HCT116 (cell line): ENCODE data around the gene SLC39A10. TPM values are rescaled to one million over a fixed set of nuclear protein-coding genes. Genes with fewer than 3 reads are reported as not detected.

Source experiments
- ATAC-seq: fragments of 200-7000 bp; cut with Tn5 transposase; 2 replicates; pipeline ENCODE4 v1.9.1; 2020; ENCODE audit warnings: mild to moderate bottlenecking, moderate library complexity
- BruUV-seq: library from RNA; stranded (reverse); fragments of 400-500 nt; replicated peaks from 2 replicates; lab custom pipeline; 2021; lab: Mats Ljungman, UMichigan
- CTCF ChIA-PET: fragments of 300-600 bp; sonication (Branson Sonifier 250); formaldehyde crosslinking; loops from one replicate; lab custom pipeline; 2021; ENCODE audit warnings: antibody characterized with exemption; lab: Charles Lee
- POLR2A ChIA-PET: fragments of 300-600, 350-600 bp; sonication (Branson Sonifier 250); formaldehyde crosslinking; loops from one replicate; lab custom pipeline; 2021; ENCODE audit warnings: antibody characterized with exemption; lab: Charles Lee
- RAD21 ChIA-PET, 2 experiments: fragments of 300-600 bp; sonication (Branson Sonifier 250); formaldehyde crosslinking; loops; one replicate each; lab custom pipeline; 2023; ENCODE audit warnings: low total read pairs in 2 of 2; ENCODE audit not compliant: uncharacterized antibody in 2 of 2, unreplicated experiment in 2 of 2, low non-redundant PET in 1 of 2; lab: Charles Lee
- DNase-seq: peaks from one replicate; pipeline ENCODE4 v3.0.0-alpha.2; 2010; ENCODE audit warnings: low read depth, low spot score
- H2AFZ ChIP-seq: fragments of 200-600 bp; shearing (Covaris generic), sonication (generic); 2 replicates; pipeline ENCODE4 v1.6.1; 2017; ENCODE audit warnings: low read depth, mixed run types, mixed read lengths, antibody characterized with exemption, low read length; ENCODE audit not compliant: poor library complexity, severe bottlenecking
- H3K27ac ChIP-seq: 2 replicates; pipeline ENCODE4 v1.5.1; 2012; ENCODE audit warnings: low read depth, low read length
- H3K27me3 ChIP-seq: fragments of 200-600 bp; sonication (generic); 2 replicates; pipeline ENCODE4 v1.6.1; 2016; ENCODE audit warnings: mixed run types, low read length, mixed read lengths; ENCODE audit not compliant: insufficient read depth
- H3K36me3 ChIP-seq, 2 experiments: fragments of 200-500 bp in 1 of 2; fragments of 200-600 bp in 1 of 2; sonication (Bioruptor generic) in 1 of 2; sonication (generic) in 1 of 2; 2 replicates each; pipeline versions ENCODE4 v1.5.1 to v1.6.1; 2014 to 2016; ENCODE audit warnings: low read length in 2 of 2, inconsistent platforms in 1 of 2, mixed read lengths in 1 of 2, mixed run types in 1 of 2; ENCODE audit not compliant: insufficient read depth in 2 of 2, control insufficient read depth in 1 of 2
- H3K4me1 ChIP-seq, 2 experiments: fragments of 200-600 bp in 1 of 2; sonication (generic) in 1 of 2; 2 replicates each; pipeline versions ENCODE4 v1.5.1 to v1.6.1; 2012 to 2017; ENCODE audit warnings: low read length in 2 of 2, inconsistent platforms in 1 of 2, mild to moderate bottlenecking in 1 of 2, mixed read lengths in 1 of 2, mixed run types in 1 of 2, moderate library complexity in 1 of 2; ENCODE audit not compliant: insufficient read depth in 2 of 2, control insufficient read depth in 1 of 2
- H3K4me2 ChIP-seq: fragments of 200-600 bp; sonication (generic); 2 replicates; pipeline ENCODE4 v1.6.1; 2017; ENCODE audit warnings: mixed run types, low read length, mixed read lengths
- H3K4me3 ChIP-seq, 2 experiments: fragments of 200-600 bp in 1 of 2; sonication (generic) in 1 of 2; replicated peaks in 1 of 2; 2 replicates each; pipeline ENCODE4 v1.5.1; 2011 to 2016; ENCODE audit warnings: low read length in 2 of 2, control low read depth in 1 of 2, low read depth in 1 of 2, mild to moderate bottlenecking in 1 of 2, mixed read lengths in 1 of 2, mixed run types in 1 of 2
- H3K79me2 ChIP-seq: fragments of 200-600 bp; sonication (generic); 2 replicates; pipeline ENCODE4 v1.6.1; 2017; ENCODE audit warnings: mild to moderate bottlenecking, mixed run types, low read length, moderate library complexity, mixed read lengths; ENCODE audit not compliant: insufficient read depth
- H3K9ac ChIP-seq: fragments of 200-600 bp; sonication (generic); 2 replicates; pipeline ENCODE4 v1.6.1; 2016; ENCODE audit warnings: low read length, mixed read lengths
- H3K9me2 ChIP-seq: fragments of 200-600 bp; sonication (generic), shearing (Covaris generic); 2 replicates; pipeline ENCODE4 v1.6.1; 2017; ENCODE audit warnings: mixed run types, mild to moderate bottlenecking, moderate library complexity; ENCODE audit not compliant: insufficient read depth
- H3K9me3 ChIP-seq, 2 experiments: fragments of 200-500 bp in 1 of 2; fragments of 200-600 bp in 1 of 2; sonication (Bioruptor generic) in 1 of 2; sonication (generic) in 1 of 2; 2 replicates each; pipeline ENCODE4 v1.6.1; 2014 to 2017; ENCODE audit warnings: low read length in 2 of 2, mixed read lengths in 2 of 2, inconsistent platforms in 1 of 2, low read depth in 1 of 2, mild to moderate bottlenecking in 1 of 2, mixed run types in 1 of 2, moderate library complexity in 1 of 2; ENCODE audit not compliant: control insufficient read depth in 1 of 2, insufficient read depth in 1 of 2
- H4K20me1 ChIP-seq: fragments of 200-600 bp; sonication (generic), shearing (Covaris generic); 2 replicates; pipeline ENCODE4 v1.6.1; 2017; ENCODE audit warnings: mixed run types, mild to moderate bottlenecking, moderate library complexity; ENCODE audit not compliant: insufficient read depth
- ATF3 ChIP-seq: IDR thresholded peaks from 2 replicates; pipeline ENCODE4 v1.6.1; 2012
- EZH2 ChIP-seq: fragments of 200-600 bp; sonication (generic); IDR thresholded peaks from 2 replicates; pipeline ENCODE4 v1.6.1; 2017; ENCODE audit warnings: antibody characterized with exemption, mixed run types
- JUND ChIP-seq: IDR thresholded peaks from 2 replicates; pipeline ENCODE4 v1.6.1; 2012
- POLR2A ChIP-seq: IDR thresholded peaks from 2 replicates; pipeline ENCODE4 v1.7.0; 2011; ENCODE audit warnings: borderline replicate concordance; ENCODE audit not compliant: insufficient read depth, insufficient read length; ENCODE audit errors: extremely low read depth
- POLR2AphosphoS5 ChIP-seq: IDR thresholded peaks from 2 replicates; pipeline ENCODE4 v1.6.1; 2011; ENCODE audit warnings: mild to moderate bottlenecking, low read depth, low read length, moderate library complexity
- RAD21 ChIP-seq: IDR thresholded peaks from 2 replicates; pipeline ENCODE4 v1.6.1; 2012; ENCODE audit warnings: low read depth, mild to moderate bottlenecking
- REST ChIP-seq: IDR thresholded peaks from 2 replicates; pipeline ENCODE4 v1.6.1; 2012; ENCODE audit warnings: low read depth
- SIN3A ChIP-seq: IDR thresholded peaks from 2 replicates; pipeline ENCODE4 v1.6.1; 2012; ENCODE audit warnings: low read depth
- SP1 ChIP-seq: IDR thresholded peaks from 2 replicates; pipeline ENCODE4 v1.6.1; 2012; ENCODE audit warnings: low read depth
- TCF7L2 ChIP-seq: IDR thresholded peaks from 2 replicates; pipeline ENCODE4 v1.7.0; 2011; ENCODE audit warnings: borderline replicate concordance, inconsistent platforms; ENCODE audit not compliant: insufficient read depth, insufficient read length; ENCODE audit errors: extremely low read depth
- YY1 ChIP-seq: IDR thresholded peaks from 2 replicates; pipeline ENCODE4 v1.6.1; 2011; ENCODE audit warnings: low read length, low read depth, moderate library complexity, mild to moderate bottlenecking; ENCODE audit not compliant: insufficient replicate concordance; ENCODE audit errors: extremely low read depth
- intact Hi-C: fragments of 100-400 bp; cut with micrococcal nuclease; formaldehyde crosslinking; loops from 2 replicates; pipeline ENCODE4 v1.10.0; 2022
- total RNA-seq: library from RNA; stranded (reverse); gene quantifications from one replicate; pipeline ENCODE4 v1.2.1, GENCODE V29; 2021; ENCODE audit not compliant: unreplicated experiment

Gene SLC39A10
- total RNA-seq, 1 experiment from 2014 or later: 59.0 TPM

GRCh38 chr2:195620501-195620900 is 36.5 kb upstream of the SLC39A10 start:
- no peaks in the 10 kb centered on the region for H3K9me2 ChIP-seq
- TF ChIP-seq YY1: no peak
- no peak for TF ChIP-seq SIN3A
- TF ChIP-seq RAD21: no peak
- no peak for TF ChIP-seq SP1
- TF ChIP-seq TCF7L2: no peak
- no peak for TF ChIP-seq ATF3
- no peak for TF ChIP-seq REST
- no peak for TF ChIP-seq JUND
- no peak for TF ChIP-seq POLR2A
- no peak for TF ChIP-seq EZH2
- TF ChIP-seq POLR2AphosphoS5: no peak
- TF ChIP-seq, all 23 proteins: peak for 0
- H4K20me1 ChIP-seq: no peaks in the 10 kb centered on the region
- intact Hi-C loops: no loop called here
- ChIA-PET RAD21 (no interaction called here), CTCF (no interaction called here), POLR2A (no interaction called here)
- H3K27me3 ChIP-seq: no peaks in the 10 kb centered on the region
- no peak overlapping the region for H3K4me3 ChIP-seq
- no peaks in the 10 kb centered on the region for H3K36me3 ChIP-seq
- H3K4me2 ChIP-seq: no peak overlapping the region
- H2AFZ ChIP-seq: no peak overlapping the region
- H3K9ac ChIP-seq: no peak overlapping the region
- DNase-seq (no peak), ATAC-seq (no peak)
- no peaks in the 10 kb centered on the region for H3K79me2 ChIP-seq
- BruUV-seq: no TSS peak
- no peak overlapping the region for H3K27ac ChIP-seq
- H3K4me1 ChIP-seq: no peaks in the 10 kb centered on the region
- no peaks in the 10 kb centered on the region for H3K9me3 ChIP-seq
